Astrocyte (in vitro differentiated cells and primary cell): ENCODE results near the gene FICD. TPM values are rescaled to one million over a fixed set of nuclear protein-coding genes. Genes with fewer than 3 reads are reported as not detected.
A peak's percentile ranks its signal among the peaks of the same experiment; 100 is the strongest.

Experiments used
- DNase-seq: peaks from one replicate; pipeline ENCODE4 v3.0.0-alpha.2; 2010; ENCODE audit warnings: low read depth
- FAIRE-seq: peaks from 2 replicates; lab custom pipeline; 2011; peaks lifted over from hg19 to GRCh38; lab: Jason Lieb, UNC
- H2AFZ ChIP-seq: 2 replicates; pipeline ENCODE4 v1.6.0; 2012; ENCODE audit warnings: low read depth, low read length, inconsistent platforms
- H3K27ac ChIP-seq: 2 replicates; pipeline ENCODE4 v1.5.1; 2011; ENCODE audit warnings: low read depth, low read length, inconsistent platforms
- H3K27me3 ChIP-seq: 2 replicates; pipeline ENCODE4 v1.6.0; 2011; ENCODE audit warnings: low read length, inconsistent platforms; ENCODE audit not compliant: insufficient read depth
- H3K36me3 ChIP-seq: 2 replicates; pipeline ENCODE4 v1.5.1; 2011; ENCODE audit warnings: low read length, inconsistent platforms; ENCODE audit not compliant: insufficient read depth
- H3K4me1 ChIP-seq: 2 replicates; pipeline ENCODE4 v1.5.1; 2011; ENCODE audit warnings: low read length, inconsistent platforms; ENCODE audit not compliant: insufficient read depth
- H3K4me2 ChIP-seq: 2 replicates; pipeline ENCODE4 v1.6.0; 2012; ENCODE audit warnings: low read length, inconsistent platforms
- H3K4me3 ChIP-seq: 2 replicates; pipeline ENCODE4 v1.5.1; 2011; ENCODE audit warnings: low read depth, mild to moderate bottlenecking, low read length, inconsistent platforms; ENCODE audit not compliant: insufficient read depth
- H3K79me2 ChIP-seq: 2 replicates; pipeline ENCODE4 v1.6.0; 2012; ENCODE audit warnings: mild to moderate bottlenecking, low read length, inconsistent platforms; ENCODE audit not compliant: insufficient read depth
- H3K9ac ChIP-seq: 2 replicates; pipeline ENCODE4 v1.6.0; 2012; ENCODE audit warnings: mild to moderate bottlenecking, low read length, inconsistent platforms
- H3K9me3 ChIP-seq: 2 replicates; pipeline ENCODE4 v1.5.1; 2012; ENCODE audit warnings: low read depth, mild to moderate bottlenecking, low read length, inconsistent platforms; ENCODE audit not compliant: insufficient read depth
- H4K20me1 ChIP-seq: 2 replicates; pipeline ENCODE4 v1.6.0; 2012; ENCODE audit warnings: low read length, inconsistent platforms; ENCODE audit not compliant: insufficient read depth
- H3K27ac Mint-ChIP-seq: one replicate; pipeline ENCODE4 v1.8.0; 2021; ENCODE audit warnings: mild to moderate bottlenecking, mixed read lengths; ENCODE audit not compliant: unreplicated experiment
- H3K27me3 Mint-ChIP-seq: one replicate; pipeline ENCODE4 v1.8.0; 2021; ENCODE audit warnings: low read depth, mixed read lengths; ENCODE audit not compliant: unreplicated experiment
- H3K36me3 Mint-ChIP-seq: one replicate; pipeline ENCODE4 v1.8.0; 2021; ENCODE audit warnings: low read depth, mixed read lengths; ENCODE audit not compliant: unreplicated experiment
- H3K4me1 Mint-ChIP-seq: one replicate; pipeline ENCODE4 v1.8.0; 2021; ENCODE audit warnings: low read depth, mixed read lengths; ENCODE audit not compliant: unreplicated experiment
- H3K4me3 Mint-ChIP-seq: one replicate; pipeline ENCODE4 v1.8.0; 2021; ENCODE audit warnings: mild to moderate bottlenecking, moderate library complexity, mixed read lengths; ENCODE audit not compliant: unreplicated experiment
- H3K9me3 Mint-ChIP-seq: one replicate; pipeline ENCODE4 v1.8.0; 2021; ENCODE audit warnings: mild to moderate bottlenecking, mixed read lengths; ENCODE audit not compliant: unreplicated experiment
- CTCF ChIP-seq: IDR thresholded peaks from 2 replicates; pipeline ENCODE4 v1.5.1; 2011; ENCODE audit warnings: low read depth, mild to moderate bottlenecking, inconsistent platforms, low read length, moderate library complexity; ENCODE audit not compliant: insufficient read depth
- EZH2 ChIP-seq: IDR thresholded peaks from 2 replicates; pipeline ENCODE4 v1.6.1; 2012; ENCODE audit warnings: mild to moderate bottlenecking, low read length, inconsistent platforms; ENCODE audit not compliant: insufficient read depth
- total RNA-seq: library from RNA; stranded (reverse); gene quantifications from 2 replicates; pipeline ENCODE4 v1.2.1, GENCODE V29; 2021

The FICD gene
- total RNA-seq, 1 donor from 2014 or later = 3.5 TPM

- no peak for FAIRE-seq
- H3K27ac ChIP-seq = peak overlapping the region; percentile 70
These were observed 839 bp downstream of the FICD start for GRCh38 chr12:108515916-108516315.

GRCh38 chr12:108516511-108517275 is 1.6 kb downstream of the FICD start:
- Mint-ChIP-seq H3K36me3 (peaks cover 24% of the 10 kb centered on the region), H3K27me3 (no peaks in the 10 kb centered on the region), H3K9me3 (no peaks in the 10 kb centered on the region), H3K27ac (peak overlapping the region; percentile 53), H3K4me1 (no peaks in the 10 kb centered on the region), H3K4me3 (peak overlapping the region; percentile 90)
- Histone ChIP-seq H3K27me3 (no peaks in the 10 kb centered on the region), H3K27ac (no peak overlapping the region), H3K79me2 (peaks cover 22% of the 10 kb centered on the region), H2AFZ (no peak overlapping the region), H3K36me3 (peaks cover 30% of the 10 kb centered on the region), H3K9ac (no peak overlapping the region), H4K20me1 (peaks cover 45% of the 10 kb centered on the region), H3K4me2 (peak overlapping the region; percentile 98), H3K9me3 (no peaks in the 10 kb centered on the region), H3K4me3 (no peak overlapping the region), H3K4me1 (peaks cover 7% of the 10 kb centered on the region)
- DNase-seq (no peak), FAIRE-seq (no peak)
- TF ChIP-seq CTCF (peak; percentile 17), EZH2 (no peak)

More at GRCh38 chr12:108515916-108516315, 839 bp downstream of the FICD start:
- no peak for TF ChIP-seq CTCF
- no peak for TF ChIP-seq EZH2
- no peaks in the 10 kb centered on the region for H3K27me3 ChIP-seq
- Mint-ChIP-seq H3K4me1 (no peaks in the 10 kb centered on the region), H3K4me3 (peak overlapping the region; percentile 90), H3K27me3 (no peaks in the 10 kb centered on the region), H3K9me3 (no peaks in the 10 kb centered on the region), H3K27ac (no peak overlapping the region), H3K36me3 (peaks cover 24% of the 10 kb centered on the region)
- no peak overlapping the region for H2AFZ ChIP-seq
- peaks cover 22% of the 10 kb centered on the region for H3K36me3 ChIP-seq
- DNase-seq = no peak
- peaks cover 22% of the 10 kb centered on the region for H3K79me2 ChIP-seq
- H3K9ac ChIP-seq = peak overlapping the region; percentile 93
- no peaks in the 10 kb centered on the region for H3K9me3 ChIP-seq
- peaks cover 7% of the 10 kb centered on the region for H3K4me1 ChIP-seq
- H4K20me1 ChIP-seq = peaks cover 38% of the 10 kb centered on the region
- peak overlapping the region; percentile 81 for H3K4me3 ChIP-seq
- H3K4me2 ChIP-seq = peak overlapping the region; percentile 98
